ENCODE results near the gene MYADML2. TPM values are rescaled to one million over a fixed set of nuclear protein-coding genes. Genes with fewer than 3 reads are reported as not detected.

MYADML2 gene
- total RNA-seq, 1 donor = not detected

DNA sequence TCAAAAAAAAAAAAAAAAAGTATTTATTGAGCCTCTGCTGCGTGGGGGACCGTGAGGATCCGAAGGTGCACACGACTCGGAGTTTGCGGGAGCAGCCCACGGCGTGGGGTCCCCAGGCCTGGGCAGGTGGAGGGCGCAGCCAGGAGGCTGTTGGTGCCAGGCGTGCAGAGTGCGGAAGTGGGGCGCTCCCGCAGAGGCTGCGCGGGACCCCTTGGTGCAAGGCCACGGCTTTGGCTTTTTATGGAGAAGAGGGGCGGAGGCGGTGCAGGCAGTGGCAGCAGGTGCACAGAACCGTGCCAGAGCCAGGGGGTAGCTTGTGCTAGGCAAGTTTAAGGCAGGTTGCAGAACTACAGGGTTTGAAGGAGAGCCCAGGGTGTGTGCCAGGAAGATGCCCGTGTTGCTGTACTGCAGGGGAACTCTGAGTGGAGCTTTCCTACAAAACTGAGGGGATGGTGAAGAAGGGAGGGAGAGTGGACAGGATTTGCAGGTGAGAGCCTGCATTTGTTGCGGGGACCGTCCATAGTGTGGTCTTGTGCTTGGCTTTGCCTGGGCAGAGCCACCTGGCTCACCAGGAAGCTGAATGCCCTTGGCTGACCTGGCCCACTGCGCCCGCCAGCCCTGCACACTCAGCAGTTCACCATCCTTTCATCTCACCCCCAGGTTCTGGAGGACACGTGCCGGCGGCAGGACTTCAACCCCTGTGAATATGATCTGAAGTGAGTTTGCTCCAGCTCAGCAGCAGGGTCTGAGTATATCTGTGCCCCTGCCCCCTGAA lies 31.7 kb upstream of the MYADML2 start:
- no peak for DNase-seq (ENCODE audit: low read depth in 2 of 3, low spot score in 2 of 3)

DNA sequence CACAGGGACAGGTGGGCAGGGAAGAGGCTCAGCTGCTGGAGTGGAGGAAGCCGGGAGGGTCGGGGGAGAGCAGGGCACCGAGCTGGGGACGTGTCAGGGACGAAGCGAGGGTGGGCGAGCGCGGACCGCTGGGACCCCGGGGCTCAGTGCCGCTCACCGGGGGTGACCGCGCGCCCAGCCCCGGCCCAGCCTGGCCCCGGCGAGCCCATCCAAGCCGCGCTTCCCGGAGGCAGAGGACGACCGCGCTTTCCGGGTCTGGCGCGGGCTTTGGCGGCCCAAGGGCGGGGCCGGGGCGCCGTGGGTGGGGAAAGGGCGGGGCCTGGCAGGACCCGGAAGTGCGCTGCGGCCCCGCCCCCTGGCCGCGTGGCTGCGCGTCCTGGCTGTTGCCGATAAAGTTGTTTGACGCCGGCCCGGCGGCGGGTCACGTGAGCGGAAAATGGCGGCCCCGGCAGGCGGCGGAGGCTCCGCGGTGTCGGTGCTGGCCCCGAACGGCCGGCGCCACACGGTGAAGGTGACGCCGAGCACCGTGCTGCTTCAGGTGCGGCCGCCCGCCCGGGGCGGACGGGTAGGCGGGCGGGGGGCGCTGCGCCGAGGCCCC lies 30.3 kb upstream of the MYADML2 start, which contains the start of gene ASPSCR1:
Gene ASPSCR1, plus strand, starts transcription at position 419 of the 598 bp plus-strand sequence. Its CDS starts 18 bp downstream, at position 437.
- peak; percentile 88 to 89 (median 89) for DNase-seq (ENCODE audit: low read depth in 2 of 3, low spot score in 2 of 3)

- no peak for DNase-seq (ENCODE audit: low read depth in 2 of 3, low spot score in 2 of 3)
Measured at GRCh38 chr17:81976332-81977210, 29.5 kb upstream of the MYADML2 start.

DNA sequence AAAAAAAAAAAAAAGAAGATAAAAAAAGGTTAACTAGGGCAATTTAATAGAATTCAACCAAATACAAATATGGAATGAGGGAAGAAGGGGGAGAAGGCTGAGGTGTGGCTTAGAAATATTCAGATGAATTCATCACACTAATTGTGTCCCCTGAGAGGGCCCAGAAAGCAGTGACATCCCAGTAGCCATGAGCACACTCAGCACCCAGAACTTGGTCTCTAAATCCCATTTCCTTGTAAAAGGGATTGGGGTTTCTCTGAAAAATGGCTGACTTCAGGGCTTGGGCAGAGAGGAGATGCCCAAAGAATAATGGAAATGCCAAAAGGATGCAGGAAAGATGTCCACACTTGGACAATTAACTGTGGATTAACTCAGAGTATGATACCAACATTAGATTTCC lies 26.4 kb upstream of the MYADML2 start:
- DNase-seq (ENCODE audit: low read depth in 2 of 3, low spot score in 2 of 3) = no peak

DNA sequence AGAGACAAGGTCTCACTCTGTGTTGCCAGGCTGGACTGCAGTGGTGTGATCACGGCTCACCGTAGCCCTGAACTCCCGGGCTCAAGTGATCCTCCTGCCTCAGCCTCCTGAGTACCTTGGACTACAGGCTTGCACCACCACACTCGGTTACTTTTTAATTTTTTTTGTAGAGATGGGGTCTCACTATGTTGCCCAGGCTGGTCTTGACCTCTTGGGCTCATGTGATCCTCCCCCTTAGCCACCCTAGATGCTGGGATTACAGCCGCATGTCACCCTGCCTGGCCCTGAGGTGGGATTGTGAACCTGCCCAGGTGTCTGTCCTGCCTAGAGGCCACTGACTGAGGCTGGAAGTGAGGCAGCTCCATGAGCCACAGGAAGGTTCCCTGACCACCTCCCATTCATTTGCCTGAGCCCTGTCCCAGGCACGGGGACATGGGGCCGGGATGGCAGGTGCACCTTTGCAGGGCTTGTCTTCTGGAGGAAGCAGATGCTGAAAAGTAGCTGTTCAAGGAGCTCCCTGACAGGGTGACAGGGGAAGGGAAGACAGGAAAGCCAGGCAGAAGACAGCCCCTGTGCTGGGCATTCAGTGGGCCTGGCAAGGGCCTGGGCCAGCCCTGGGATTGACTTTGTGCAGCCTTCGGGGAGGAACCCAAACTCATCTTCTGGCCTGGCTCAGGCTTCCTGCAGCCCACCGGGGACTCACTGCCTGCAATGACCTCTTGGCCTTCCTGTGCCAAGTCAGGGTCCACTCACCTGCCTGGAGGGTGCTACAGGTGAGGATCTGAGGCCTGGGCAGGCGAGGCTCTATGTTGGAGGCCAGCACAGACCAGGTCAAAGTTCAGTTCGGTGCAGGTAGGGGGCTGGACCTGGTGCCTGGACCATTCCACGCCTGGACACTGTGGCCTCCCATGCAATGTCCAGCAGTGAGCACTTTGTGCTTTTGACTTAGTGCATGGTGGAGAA lies 22.1 kb upstream of the MYADML2 start:
- DNase-seq (ENCODE audit: low read depth in 2 of 3, low spot score in 2 of 3) = no peak

DNA sequence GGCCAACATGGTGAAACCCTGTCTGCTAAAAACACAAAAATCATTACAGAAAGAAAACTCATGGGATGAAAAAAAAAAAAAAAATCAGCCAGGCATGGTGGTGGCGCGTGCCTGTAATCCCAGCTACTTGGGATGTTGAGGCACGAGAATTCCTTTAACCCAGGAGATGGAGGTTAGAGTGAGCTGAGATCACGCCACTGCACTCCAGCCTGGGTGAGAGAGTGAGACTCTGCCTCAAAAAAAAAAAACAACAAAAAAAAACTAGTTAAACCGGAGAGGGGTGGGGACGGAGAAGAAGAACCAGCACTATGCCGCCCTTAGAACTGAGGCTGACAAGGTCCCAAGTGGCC lies 21.3 kb upstream of the MYADML2 start:
- DNase-seq (ENCODE audit: low read depth in 2 of 3, low spot score in 2 of 3) = no peak

DNA sequence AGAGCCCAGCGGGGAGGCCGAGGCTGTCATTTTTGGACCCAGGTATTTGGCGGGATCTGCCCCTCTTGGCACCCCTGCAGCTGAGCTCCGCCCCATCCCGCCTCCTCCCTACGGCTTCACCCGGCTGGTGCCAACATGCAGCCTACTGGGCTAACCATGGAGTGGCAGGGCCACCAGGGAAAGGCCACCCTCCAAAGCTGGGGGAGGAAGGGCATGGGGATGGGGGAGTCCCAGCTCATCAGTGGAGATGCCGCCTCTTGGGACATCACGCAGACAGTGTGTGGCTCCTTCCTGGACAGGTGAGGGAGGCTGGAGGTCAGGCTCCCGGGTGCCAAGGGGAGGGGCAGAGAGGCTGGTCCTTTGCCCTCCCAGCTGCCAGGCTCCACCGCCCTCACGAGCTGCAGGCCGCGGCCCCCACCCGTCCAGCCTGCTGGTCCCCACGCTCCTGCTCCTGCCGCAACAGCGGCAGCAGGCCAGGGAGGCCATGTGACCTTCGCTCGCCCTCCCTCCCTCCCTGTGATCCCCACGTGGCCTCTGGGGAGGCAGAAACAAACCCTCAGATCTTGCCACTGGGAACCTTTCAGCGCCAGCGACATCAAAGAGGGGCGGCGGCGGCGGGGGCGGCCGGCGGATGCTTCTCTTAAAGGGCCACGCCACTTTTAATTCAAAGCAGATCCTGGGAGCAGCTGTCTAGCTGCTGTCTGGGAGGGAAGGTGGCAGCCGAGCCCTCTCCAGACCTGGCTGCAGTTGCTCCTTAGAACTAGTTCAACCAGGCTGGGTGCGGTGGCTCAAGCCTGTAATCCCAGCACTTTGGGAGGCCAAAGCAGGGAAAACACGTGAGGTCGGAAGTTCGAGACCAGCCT lies 20.7 kb upstream of the MYADML2 start:
- DNase-seq (ENCODE audit: low read depth in 2 of 3, low spot score in 2 of 3) = peak; percentile 76 to 88 (median 86)

GRCh38 chr17:81967244-81967532 lies 20.2 kb upstream of the MYADML2 start:
- no peak for DNase-seq (ENCODE audit: low read depth in 2 of 3, low spot score in 2 of 3)

- DNase-seq (ENCODE audit: low read depth in 2 of 3, low spot score in 2 of 3) = peak in 2 of 3 donors; percentile 69 to 88
Measured at GRCh38 chr17:81966343-81967243, 19.6 kb upstream of the MYADML2 start.

- no peak for DNase-seq (ENCODE audit: low read depth in 2 of 3, low spot score in 2 of 3)
Measured at GRCh38 chr17:81964081-81964849, 17.2 kb upstream of the MYADML2 start.

- DNase-seq (ENCODE audit: low read depth in 2 of 3, low spot score in 2 of 3) = no peak
Measured at GRCh38 chr17:81962499-81963441, 15.7 kb upstream of the MYADML2 start.

- DNase-seq (ENCODE audit: low read depth in 2 of 3, low spot score in 2 of 3) = no peak
Measured at GRCh38 chr17:81961521-81962498, 14.8 kb upstream of the MYADML2 start.

DNA sequence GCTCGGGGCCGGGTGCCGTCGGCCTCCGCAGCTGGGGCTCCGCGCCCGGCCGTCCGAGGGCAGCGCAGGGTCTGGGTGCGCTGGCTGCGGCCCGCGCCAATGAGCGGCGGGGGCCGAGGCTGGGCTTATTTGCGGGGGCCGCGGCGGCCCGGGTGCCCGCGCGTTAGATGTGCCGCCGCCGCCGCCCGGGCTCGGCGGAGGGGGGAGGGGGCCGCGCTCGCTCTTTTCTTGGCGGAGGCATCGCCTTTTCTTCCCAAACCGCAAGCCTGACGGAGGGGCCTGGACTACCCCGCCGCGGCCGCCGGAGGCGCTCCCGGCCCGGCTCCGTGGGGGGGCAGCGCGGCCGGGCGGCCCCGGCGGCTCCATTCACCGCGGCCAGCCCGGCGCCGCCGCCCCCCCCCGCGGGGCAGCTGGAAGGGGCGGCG lies 14.1 kb upstream of the MYADML2 start, which contains the start of gene NOTUM:
Gene NOTUM, minus strand, starts transcription at position 101 of the 425 bp plus-strand sequence. CDS start 278 bp downstream, outside the sequence.
- peak in 2 of 3 donors; percentile 44 to 58 for DNase-seq (ENCODE audit: low read depth in 2 of 3, low spot score in 2 of 3)

GRCh38 chr17:81960130-81960958 lies 13.3 kb upstream of the MYADML2 start:
- DNase-seq (ENCODE audit: low read depth in 2 of 3, low spot score in 2 of 3) = no peak

Measured in hematopoietic multipotent progenitor cell (in vitro differentiated cells).